NCI-H1092 treated with DMSO at 0.1 percent for 48 hours (cell line): ENCODE data around the gene PLOD1.
"Not testable (repeated sequence)": the region's sequence is repeated elsewhere in the genome, so short reads cannot be mapped to it uniquely, and the experiment has no call there.

Source experiments
- DNase-seq: peaks from one replicate; lab custom pipeline; 2025; lab: John Stamatoyannopoulos, UW

The PLOD1 gene

DNA sequence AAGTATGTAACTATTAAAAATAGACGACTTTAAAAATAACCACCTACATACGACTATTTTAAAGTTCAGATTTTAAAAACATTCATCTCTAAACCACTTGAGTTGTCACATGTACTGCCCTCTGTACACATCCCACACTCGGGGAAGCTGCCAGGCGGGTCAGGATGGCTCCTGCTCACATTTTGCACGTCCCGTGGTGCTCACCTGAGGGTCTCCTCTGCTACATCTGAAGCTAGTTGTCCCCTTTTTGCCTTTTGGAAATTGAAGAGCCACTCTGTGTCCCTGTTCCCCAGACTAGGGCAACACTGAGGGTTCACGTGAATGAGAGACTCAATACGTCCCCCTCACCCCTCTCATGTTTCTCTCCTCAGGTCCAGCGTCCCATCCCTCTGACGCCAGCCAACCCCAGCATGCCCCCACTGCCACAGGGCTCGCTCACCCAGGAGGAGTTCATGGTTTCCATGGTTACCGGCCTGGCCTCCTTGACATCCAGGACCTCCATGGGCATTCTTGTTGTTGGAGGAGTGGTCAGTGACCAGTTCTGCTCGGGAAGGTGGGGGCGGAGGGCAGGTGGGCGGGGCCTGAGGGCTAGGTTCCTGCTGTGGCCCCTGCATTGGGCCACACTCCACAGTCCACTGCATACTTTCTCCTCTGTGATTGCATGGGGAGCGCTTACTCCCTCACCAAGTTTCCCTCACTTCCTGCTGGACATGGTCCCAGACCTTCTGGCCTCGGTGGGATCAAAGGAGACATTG lies 71.8 kb downstream of the PLOD1 start:
- DNase-seq = no peak

DNA sequence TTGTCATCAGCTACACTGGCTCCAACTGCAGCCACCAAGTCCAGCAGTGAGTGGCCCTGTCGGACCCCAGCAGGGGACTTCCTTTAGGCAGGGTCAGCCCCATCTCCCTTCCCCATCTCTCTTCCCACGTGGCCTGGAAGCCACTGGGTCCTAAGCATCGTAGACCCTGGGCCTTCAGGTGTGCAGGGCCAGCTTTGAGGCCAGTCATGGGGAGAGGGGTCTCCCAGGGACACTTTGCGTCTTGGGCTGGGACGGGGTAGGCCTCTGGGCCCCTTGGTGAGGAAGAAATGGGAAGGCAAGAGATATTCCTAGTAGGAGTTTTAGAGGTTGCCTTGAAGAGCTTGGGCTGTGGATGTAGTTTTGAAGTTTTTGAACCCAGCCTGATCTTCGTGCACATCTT lies 72.7 kb downstream of the PLOD1 start:
- DNase-seq = no peak

DNA sequence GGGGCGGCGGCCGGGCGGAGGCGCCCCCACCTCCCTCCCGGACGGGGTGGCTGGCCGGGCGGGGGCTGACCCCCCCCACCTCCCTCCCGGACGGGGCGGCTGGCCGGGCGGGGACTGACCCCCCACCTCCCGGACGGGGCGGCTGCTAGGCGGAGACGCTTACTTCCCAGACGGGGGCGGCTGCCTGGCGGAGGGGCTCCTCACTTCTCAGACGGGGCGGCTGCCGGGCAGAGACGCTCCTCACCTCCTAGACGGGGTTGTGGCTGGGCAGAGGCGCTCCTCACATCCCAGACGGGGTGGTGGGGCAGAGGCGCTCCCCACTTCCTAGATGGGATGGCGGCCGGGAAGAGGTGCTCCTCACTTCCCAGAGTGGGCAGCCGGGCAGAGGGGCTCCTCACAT lies 73.8 kb downstream of the PLOD1 start:
- DNase-seq = not testable (repeated sequence)

DNA sequence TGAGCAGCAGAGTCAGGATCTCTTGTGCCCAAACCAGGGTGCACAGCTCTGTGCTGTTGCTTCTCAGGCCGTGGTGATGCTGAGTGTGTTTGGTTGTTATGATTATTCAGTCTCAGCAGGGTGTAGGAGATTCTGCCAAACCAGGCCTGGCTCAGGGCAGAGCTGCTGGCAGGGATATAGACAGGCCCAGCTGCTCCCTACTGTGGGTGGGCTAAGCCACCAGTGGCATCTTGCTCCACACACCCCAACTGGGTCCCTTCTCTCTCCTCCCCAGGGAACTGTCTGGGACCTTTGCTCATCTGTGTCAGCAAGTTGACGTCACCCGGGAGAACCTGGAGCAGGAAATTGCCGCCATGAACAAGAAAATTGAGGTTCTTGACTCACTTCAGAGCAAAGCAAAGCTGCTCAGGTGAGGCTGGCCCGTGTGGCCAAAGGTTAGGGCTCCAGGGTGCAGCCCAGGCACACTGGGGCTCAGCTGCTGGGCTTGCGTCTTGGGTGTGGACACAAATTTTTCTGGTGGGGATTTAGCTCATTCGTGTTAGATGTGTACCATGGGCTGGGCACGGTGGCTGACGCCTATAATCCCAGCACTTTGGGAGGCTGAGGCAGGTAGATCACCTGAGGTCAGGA lies 74.9 kb downstream of the PLOD1 start:
- DNase-seq = no peak

DNA sequence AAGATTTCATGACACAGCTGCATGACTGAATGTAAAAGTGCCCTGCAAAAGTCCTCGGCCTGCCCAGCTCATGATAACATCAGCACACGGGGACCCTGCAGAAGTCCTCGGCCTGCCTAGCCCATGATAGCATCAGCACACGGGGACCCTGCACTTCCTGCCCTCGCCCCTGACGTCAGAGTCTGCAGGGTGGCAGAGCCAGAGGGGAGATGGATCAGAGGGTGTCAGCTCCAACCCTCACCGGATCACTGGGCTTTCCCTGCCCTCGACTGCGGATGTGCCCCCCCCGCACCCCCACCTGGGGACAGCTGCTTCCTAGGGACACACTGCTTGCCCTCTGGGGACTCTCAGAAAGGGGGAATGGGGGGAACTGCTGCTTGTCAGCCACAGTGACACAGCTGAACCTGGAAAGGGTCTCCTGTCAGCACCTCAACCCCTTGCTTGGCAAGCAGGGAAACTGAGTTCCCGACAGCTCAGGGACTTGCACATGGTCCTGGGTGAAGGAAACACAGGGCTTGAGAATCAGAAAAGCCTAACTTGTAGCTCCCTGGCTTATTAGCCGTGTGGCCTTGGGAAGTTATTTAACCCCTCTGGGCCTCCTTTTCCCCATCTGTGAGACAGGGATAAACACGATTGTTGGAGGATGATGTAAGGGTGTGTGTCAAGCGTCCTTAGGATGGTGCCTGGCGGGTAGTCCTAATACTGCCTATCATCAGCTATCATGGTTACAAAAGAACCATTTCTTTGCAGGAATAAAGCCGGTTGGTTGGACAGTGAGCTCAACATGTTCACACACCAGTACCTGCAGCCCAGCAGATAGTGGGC lies 76.4 kb downstream of the PLOD1 start:
- no peak for DNase-seq

DNA sequence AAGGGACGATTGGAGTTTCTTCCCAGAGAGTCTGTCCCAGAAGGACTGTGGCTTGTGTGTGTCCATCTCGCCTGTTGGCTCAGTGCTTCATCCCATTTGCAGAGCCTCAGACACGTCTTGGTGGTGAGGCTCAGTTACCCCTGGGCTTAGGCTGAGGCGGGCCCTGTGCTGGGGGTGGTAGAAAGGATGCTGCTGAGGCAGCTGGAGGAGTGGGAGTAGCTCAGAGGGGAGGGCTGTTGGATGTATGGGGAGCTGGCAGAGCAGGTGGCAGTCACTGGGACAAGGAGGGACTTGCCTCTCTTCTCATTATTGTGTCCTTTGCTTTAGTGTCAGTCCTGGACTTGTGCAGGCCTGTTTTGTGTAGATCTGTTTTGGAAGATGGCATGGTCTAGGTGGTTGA lies 77.5 kb downstream of the PLOD1 start:
- DNase-seq = no peak

DNA sequence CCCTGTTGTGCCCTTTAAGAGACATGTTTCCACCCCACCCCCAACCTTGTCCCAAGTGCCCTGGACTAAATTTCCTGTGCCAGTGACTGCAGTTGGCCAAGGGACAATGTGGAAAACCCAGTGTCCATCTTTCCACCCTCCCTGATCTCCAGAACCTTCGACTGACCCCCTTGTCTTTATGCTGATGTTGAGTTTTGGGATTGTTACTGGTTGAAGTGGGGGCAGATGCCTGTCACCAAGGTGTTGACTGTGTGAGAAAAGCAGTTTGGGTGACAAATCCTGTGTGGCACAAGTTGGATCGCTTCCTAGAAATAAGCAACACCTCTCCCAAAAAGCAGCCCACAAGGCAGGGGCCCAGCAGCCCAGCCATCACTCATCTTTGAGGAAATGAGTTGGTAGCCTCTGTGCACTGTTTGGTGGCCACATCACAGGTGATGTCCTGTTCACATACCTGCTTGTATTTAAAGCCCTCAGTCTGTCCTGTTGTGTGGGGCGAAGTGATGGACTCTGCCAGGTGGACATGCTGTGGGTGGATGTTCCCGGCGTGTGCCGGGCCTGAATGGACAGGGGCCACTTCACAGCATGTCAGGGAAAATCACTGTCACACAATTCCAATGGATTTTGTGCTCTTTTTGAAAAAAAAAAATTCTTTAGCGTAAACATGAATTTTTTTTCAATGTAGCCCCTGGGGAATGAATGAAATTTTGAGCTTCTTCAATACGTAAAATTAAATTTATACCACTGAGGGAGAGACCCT lies 78.2 kb downstream of the PLOD1 start:
- DNase-seq = no peak

DNA sequence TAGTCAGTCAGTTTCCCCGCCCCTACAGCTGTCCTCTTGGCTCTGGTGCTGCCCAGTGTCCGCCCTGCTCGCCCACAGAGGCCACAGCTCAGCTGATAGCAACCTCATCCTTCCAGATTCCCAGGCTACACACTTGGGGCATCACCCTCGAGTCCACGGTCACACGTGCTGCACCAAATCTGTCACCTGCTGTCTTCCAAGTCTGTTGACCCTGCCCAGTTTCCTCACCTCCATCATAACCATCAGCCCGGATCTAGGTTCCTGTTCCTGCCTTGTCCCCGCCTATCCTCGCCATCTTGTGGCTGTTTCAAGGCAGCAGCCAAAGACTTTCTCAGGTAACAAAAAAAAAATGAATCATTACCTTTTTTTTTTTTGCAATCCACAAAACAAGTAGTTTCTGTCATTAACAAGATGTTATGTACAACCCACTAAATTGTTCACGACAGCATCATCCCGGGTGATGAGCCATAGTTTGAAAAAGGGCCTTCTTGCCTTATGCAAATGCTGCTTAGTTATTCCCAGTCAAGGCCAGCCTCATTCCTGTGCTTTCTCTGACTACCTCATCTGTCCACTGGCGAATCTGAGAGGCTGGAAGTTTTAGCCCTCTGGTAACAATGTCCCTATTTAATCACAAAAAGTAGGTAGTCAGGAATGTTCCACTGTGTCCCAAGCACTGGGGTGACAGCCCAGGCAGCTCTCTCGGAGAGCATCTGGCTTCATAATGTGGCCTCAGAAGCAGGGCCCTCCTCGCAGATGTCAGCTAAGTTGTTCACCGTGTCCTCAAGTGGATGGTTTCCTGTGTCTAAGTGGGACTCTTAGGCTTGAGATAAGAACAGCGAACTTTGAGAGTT lies 79.8 kb downstream of the PLOD1 start:
- DNase-seq = no peak

DNA sequence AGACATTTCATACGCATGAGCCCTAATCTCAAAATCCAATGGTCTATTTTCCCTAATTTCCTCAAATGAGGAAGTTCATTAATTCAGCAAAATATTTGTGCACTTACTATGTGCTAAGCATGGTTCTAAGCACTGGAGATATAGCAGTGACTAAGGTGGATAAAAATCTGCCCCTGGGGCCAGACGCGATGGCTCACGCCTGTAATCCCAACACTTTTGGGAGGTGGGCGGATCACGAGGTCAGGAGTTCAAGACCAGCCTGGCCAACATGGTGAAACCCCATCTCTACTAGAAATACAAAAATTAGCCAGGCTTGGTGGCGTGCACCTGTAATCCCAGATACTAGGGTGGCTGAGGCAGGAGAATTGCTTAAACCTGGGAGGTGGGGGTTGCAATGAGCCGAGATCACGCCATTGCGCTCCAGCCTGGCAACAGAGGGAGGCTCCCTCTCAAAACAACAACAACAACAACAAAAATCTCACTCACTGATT lies 80.5 kb downstream of the PLOD1 start:
- DNase-seq = no peak

DNA sequence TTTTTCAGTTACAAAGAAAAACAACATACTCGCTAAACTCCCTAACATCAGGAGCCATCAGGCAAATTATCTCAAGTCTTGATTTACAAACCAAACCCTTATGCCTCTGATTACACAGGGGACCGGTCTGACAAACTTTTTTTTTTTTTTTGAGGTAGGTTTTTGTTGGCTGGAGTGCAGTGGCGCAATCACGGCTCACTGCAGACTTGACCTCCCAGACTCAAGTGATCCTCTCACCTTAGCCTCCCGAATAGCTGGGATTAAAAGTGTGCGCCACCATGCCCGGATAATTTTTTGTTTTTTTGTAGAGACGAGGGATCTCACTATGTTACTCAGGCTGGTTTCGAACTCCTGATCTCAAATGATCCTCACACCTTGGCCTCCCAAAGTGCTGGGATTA lies 81.0 kb downstream of the PLOD1 start:
- no peak for DNase-seq

DNA sequence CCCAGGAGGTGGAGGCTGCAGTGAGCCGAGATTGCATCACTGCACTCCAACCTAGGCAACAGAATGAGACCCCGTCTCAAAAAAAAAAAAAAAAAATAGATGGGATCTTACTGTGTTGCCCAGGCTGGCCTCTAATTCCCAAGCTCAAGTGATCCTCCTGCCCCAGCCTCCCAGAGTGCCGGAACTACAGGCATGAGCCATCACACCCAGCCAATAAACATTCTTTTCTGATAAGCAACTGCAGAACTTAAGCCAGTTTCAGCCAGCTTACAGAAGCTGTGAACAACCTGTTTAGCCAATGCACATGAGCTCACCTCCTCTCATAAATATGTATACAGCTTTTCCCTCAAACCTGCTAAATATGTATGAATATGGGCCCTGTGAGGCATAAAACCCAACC lies 81.7 kb downstream of the PLOD1 start:
- DNase-seq = no peak

DNA sequence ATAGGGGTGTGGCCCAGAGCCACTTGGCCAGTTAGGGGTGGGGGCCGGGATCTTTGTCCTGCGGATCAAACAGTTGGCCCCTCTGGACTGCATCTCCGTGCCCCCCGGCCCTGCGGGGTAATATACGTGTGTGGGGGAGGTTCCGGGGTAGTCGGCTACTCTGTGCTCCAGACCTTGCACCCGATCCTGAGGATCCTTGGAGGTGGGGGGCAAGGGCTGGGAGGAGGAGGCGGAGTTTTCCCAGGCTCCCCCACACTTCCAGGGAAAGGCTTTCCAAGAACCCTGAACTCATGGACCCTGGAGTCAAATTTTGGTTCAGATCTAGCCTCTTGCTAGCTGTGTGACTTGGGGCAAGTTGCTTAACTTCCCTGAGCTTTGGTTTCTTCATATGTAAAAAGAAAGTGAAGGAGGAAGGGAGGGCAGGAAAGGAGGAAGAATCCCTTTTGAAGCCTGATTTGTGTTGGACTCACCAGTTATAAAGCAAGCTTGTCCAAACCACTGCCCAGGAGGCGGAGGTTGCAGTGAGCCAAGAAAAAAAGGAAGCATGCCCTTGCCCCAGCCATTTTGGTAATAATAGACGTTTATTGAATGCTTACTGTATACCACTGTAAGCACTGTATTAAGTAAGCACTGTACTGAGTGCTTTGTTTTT lies 85.5 kb downstream of the PLOD1 start:
- DNase-seq = no peak

DNA sequence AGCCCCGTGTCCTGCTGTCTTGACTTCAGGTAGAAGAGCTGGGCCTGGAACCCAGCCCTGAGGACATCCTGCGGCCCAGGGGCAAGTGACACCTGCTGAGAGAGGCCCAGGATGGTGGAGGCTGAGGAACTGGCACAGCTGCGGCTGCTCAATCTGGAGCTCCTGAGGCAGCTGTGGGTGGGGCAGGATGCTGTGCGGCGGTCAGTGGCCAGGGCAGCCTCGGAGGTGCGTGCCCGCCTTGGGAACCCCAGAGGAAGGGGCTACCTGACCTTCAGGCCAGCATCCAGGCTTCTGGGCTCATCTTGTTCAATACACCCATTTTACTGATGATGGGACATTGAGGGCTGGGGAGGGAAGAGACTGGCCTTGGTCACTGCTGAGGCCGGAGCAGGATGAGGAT lies 87.1 kb downstream of the PLOD1 start:
- DNase-seq = no peak

DNA sequence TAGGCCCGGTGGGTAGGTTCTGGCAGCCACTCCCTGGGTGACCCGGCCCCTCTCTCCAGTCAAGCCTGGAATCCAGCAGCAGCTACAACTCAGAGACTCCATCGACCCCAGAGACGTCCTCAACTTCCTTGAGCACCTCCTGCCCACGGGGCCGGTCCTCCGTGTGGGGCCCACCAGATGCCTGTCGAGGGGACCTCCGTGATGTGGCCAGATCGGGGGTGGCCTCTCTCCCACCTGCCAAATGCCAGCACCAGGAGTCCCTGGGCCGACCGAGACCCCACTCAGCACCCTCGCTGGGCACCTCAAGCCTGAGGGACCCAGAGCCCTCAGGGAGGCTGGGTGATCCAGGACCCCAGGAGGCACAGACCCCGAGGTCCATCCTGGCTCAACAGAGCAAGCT lies 87.5 kb downstream of the PLOD1 start:
- DNase-seq = no peak
